Esophagus mucosa (tissue), 1 donor: ENCODE data around the gene SLC19A1. TPM values are rescaled to one million over a fixed set of nuclear protein-coding genes. Genes with fewer than 3 reads are reported as not detected.
"Not testable (repeated sequence)": the region's sequence is repeated elsewhere in the genome, so short reads cannot be mapped to it uniquely, and the experiment has no call there.

Experiments used
- ATAC-seq: fragments of 200-7000 bp; cut with Tn5 transposase; one replicate; pipeline ENCODE4 v1.9.1; 2020
- total RNA-seq: library from RNA; stranded (reverse); gene quantifications from one replicate; pipeline ENCODE4 v1.2.4, GENCODE V29; 2023
- donor health status: DM: yes; HTN: yes; CAD: no.

The SLC19A1 gene
- total RNA-seq, 1 donor from 2014 or later: 3.1 TPM

DNA sequence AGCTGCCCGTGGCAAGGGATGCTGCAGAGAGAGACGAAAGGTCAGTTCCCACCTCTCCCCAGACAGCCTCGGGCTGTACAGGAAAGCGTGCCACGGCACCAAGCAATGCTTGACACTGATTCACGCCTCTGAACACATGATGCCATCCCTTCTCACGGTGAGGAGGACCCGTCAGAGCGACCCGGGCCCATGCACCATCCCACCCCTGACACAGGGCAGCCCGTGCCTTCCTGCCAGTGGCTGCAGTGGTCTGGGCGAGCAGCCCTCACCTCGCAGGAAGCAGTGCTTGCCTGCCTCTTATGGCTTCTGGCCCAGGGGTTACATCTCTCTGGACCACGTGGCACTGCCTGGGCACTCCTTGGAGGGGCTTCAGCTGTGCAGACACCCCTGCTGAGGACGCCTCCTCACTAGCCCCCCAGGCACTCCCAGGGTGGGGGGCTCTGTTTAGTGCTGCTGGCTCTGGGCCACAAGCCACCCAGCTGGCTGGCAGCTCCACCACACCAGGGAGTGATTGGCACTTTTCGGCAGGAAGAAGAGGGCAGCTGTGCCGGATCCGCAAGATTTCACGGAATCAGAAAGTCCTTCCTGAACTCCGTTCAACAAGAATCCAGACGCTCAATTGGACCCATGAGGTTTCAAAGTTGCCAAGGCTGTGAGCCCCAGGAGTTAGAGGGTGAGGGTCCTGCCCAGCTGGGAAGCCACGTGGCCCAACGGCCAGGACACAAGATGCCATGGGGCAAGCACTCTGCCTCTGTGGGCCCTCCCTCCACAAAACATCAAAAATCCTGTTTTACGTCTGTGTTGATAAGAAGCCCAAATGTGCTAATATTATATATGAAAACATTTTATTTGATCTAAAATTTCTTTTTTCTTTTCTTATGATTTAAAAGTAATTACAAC is 34.8 kb upstream of the SLC19A1 start:
- ATAC-seq: no peak

DNA sequence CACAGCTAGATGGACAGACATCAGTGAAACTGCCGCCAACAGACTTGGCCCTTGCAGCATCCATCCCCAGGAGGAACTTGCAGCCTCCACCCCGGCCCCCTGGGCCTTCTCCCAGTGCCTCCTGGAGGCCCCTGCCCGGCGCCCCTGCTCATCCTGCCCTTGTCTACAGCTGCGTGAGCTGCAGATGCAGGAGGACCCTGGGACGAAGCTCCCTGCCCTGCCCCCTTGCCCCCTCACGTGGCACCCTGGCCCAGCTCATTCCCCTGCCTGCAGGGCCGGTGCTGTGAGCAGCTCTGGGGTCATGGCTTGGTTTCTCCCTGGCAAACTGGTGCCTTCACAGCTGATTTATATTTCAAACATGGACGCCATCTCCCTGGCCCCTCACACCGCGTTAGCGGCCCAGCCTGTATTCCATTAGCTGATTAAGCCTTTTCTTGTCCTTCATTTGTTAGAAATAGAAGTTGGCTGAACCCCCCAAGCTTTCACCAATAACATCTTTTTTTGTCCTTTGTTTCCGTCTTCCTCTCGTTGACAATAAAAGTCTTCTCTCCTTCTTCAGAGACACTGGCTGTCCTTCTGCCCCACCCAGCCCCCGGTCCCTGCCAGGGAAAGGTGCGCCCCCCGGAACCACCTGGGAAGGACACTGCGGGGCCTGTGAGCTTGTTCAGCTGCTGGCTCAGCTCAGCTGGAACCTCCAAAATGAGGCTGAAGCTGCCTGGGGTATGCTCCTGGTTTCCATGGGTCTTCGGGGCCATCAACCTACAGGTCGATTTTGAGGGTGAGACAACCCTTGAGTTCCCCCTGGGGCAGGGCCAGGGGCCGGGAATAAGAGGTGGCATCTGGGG is 34.0 kb upstream of the SLC19A1 start:
- ATAC-seq: no peak

DNA sequence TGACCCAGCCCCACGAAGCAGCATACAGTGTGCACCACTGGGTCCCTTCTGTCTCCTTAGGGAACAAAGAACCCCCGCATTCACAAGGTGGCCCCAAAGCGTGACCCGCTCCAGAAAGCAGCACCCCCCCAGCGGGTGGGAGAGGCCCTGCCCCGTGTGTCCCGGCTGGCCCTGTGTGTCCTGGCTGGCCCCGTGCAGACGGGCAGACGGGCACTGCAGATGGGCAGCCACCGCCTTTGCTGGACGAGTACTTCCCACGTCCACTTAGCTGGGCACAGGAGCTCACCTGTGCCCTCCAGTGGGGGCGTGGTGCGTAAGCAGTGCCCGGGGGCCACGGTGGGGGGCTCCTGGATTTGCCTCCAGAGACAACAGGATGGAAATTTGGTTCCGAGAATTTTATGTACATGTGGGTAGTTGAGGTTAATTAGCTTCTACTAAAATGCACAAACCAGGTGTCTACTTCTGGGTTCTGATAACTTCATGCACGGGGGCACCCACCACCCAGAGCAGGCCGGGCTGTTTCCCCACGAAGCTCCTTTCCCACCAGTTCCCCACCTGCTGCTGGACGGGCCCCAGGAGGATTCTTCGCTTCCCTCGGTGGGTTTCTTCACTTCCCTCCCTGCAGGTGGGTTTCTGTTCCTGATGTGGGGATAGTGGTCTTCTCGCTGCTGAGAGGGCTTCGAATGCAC is 33.2 kb upstream of the SLC19A1 start:
- no peak for ATAC-seq

DNA sequence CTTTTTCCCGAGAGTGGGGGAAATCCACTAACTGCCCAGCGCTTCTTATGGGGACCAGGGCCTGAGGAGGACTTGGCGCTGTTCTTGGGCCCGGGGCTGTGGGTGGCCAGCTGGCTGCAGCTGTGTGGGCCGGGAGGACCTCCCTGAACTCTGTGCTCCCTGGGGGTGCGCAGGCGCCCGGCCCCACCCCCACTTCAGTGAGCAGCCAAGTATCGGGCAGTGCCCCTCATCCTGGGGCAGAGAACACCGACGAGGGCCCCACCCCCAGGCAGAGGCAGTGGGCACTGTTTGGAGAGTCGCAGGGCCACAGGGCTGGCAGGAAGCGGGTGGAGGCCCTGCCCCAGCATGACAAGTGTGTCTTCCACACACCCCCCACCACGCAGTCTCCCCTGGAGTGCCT is 32.5 kb upstream of the SLC19A1 start:
- no peak for ATAC-seq

DNA sequence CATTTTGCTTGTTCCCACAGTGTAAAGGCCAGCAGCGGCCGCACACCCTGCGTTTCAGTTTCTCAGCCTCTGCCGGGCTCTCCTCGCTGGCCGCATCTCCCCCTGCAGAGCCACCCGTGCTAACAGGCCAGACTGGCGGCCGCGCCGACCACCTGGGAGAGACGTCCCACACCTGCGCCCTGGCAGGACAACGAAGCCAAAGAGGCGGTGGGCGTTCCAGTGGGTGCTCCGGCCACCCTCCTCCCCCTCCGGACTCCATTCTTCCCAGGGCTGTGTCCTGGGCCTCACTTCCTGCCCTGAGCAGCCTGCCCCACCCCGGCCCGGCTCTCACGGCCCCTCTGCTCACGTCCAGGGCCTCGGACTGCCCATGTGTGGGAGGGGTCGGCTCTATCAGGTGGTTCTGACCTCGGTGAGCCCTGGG is 31.9 kb upstream of the SLC19A1 start:
- ATAC-seq: no peak

DNA sequence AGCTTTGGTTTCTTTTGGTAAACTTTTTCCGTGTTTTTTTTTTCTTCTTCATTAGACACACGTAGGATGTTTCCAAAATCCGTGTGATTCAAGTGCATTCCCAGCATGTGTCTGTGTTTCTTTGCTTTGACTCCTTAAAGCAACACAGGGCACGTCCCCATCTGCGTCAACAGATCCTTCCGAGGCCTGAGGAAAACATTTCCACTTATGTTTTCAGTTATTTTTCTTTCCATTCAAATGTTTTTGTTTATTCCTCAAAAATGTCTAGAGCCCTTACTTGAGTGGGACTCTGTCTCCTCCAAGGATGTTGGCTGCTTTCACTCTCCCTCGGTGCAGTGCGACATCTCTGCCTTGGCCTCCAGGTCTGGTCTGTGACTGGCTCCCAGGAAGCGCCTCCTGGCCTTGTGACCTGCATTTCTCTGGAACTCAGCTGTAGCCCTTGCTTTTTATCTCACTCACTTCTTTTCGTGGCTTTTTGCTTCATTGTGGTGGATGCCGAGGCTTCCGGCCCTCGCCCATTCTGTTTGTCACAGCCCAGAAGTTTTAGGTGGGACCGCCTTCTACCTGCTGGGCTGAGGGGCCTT is 31.3 kb upstream of the SLC19A1 start:
- ATAC-seq: no peak

DNA sequence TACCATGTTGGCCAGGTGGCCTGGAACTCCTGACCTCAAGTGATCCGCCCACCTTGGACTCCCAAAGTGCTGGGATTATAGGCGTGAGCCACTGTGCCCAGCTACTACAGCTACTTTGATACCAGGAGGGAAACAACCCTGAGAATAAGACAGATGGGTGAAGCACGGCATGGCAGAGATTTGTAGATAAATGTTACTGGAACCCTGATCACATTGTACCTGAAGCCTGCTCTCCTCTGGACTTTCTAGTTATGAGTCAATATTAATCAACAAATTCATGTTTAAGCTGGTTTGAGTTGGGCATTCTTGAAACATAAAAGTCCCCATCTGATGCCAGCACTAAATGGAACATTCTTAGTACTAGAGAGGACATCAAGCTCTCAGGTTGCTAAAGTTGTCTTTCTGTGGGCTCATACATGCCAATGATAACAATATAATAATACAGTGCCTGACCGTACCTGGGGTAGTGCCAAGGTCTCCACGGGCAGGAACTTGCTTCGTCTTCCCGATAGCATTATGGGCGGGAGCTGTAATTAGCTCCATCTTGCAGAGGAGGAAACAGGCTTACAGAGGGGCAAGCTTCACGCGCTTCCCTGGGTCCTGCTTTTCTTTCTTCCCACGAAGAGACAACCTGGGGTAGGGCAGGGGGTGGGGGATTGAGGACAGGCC is 30.7 kb upstream of the SLC19A1 start:
- ATAC-seq: peak; percentile 32

DNA sequence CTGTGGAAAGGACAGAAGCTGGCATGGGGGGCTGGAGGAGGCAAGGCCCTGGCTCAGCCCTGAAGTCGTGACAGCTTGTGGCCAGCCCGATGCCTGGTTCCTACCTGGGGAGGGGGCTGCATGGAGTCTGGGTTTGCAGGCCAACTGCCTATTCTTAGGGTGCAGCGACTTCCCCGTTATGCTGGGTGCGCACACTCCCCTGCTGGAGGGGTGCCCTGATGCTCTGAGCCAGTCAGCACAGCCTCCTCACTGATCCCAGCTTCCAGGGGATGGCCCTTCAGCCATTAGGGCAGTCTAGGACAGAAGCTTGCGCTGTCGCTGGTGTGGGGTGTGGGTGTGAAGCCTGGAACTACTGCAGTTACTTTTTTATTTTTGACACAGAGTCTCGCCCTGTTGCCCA is 30.0 kb upstream of the SLC19A1 start:
- ATAC-seq: no peak

DNA sequence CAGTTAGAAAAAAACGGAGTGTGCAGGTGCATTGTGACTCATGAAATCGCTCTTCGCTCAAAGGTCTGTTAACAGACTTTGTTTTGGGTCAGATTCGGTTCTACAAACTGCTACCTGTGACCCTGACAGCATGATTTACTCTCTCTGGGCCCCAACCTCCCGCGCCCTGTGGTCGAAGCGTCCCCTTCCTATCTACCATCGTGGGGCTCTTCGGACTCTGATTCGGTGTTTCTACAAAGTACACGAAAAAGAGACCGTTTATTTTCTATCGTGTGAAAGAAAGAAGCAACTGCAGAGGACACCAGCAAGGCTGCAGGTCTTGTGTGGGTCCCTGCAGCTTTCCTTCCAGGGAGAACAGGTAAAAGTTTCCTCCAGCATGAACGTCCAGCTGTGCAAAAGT is 29.4 kb upstream of the SLC19A1 start:
- ATAC-seq: no peak

DNA sequence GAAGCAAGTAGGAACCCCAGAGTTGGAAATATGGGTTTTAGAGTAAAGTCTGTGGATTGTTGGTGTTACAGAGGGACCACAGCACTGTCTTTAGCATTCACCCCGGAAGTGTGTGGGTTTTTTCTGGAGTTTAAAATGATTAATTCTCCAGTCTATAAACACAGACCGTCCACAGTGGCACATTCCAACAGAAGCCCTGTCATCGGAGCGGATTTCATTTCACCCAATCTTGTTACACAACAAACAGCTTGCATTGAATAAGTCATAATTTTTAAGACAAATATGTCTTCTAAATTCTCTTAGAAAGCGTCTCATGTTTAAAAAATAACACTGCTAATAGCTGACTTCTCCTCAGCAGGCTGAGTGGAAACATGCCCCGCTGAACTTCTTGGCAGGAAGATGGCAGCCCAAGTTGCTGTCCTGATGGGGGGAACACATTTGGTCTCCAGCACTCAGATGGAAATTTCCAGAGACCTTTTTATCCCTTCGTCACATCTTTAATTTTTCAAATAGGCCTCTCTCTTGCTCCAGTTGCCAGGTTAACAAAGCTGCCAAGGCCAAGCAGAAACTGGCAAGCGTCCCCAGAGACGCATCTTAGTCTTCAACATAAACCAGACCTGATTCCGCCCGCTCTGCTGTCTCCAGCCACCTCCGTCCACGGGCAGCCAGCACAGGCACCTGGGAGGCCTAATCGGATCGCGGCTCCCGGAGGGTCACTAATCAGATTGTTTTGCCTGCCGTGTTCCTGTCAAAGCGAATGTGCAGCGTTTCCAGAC is 28.8 kb upstream of the SLC19A1 start:
- ATAC-seq: no peak

DNA sequence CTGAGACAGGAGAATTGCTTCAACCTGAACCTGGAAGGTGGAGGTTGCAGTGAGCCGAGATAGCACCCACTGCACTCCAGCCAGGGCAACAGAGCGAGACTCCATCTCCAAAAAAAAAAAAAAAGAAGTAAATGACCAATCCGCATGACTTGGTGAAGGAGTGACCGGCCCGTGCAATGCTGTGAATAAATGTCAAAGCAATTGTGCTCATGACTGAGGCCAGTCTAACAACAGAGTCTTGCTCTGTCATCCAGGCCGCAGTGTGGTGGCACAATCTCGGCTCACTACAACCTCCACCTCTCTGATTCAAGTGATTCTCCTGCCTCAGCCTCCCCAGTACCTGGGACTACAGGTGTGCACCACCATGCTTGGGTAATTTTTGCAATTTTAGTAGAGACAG is 27.8 kb upstream of the SLC19A1 start:
- no peak for ATAC-seq

DNA sequence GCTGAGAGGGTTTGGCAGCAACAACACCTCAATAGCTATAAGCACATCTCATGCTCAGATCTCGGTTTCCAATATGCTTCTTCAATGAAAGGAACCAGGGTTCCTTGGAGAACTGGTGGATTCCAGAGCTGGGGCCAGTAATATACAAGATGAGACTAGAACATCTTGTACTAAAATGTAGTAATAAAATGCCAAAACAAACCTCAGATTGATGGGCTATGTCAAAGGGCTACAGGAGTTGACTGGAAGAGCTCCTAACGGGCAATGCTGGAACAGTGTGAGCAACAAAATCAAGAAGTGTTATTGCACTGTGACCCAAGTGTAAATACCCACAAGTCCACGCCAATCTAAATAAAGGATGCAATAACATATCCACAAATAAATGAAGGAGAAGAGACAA is 26.1 kb upstream of the SLC19A1 start:
- no peak for ATAC-seq

DNA sequence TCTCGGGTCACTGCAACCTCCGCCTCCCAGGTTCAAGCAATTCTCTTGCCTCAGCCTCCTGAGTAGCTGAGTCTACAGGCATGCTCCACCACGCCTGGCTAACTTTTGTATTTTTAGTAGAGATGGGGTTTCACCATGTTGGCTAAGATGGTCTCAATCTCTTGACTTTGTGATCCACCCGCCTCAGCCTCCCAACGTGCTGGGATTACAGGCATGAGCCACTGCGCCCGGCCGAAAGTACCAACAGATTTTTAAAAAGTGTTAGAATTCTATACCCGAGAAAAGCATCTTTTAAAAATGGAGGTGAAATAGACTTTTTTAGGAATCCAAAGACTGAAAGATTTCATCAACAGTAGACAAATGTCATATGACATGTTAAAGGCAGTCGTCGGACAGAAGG is 21.9 kb upstream of the SLC19A1 start:
- not testable (repeated sequence) for ATAC-seq

DNA sequence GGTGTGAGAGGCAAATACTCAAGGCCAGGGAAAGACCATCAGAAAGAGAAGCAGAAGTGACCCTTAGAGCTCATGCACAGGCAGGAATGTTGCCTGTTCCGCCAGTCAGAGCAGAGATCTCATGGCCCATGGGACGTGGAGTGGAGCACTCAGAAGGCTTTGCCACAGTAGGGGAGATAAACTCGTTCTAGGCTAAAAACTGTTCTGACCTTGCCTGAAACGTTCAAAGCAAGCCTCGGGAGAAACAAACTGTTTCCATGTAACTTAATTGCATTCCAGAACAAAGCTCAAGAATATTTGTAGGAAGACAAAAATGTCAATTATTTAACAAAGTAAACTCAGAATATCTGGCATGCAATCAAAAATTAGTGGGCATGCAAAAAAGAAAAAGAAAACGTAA is 20.7 kb upstream of the SLC19A1 start:
- ATAC-seq: no peak

DNA sequence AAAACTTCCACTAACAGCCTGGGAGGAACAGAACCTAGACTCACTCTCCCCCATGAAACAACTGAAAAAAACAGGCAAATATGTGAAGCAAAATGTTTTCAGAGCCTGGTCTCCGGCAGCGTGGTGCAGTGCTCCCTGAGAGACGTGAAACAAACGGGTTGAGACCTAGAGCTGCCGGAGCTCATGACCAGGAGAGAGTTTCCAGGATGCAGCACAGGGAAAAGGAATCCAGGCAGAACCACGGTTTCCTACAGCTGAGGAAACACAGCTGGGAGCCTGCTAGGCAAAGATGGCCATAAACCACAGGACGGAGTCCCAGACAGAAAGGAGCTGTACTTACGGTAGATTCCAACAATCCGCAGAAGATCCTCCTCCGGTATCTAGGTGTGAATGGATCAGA is 20.2 kb upstream of the SLC19A1 start:
- no peak for ATAC-seq

DNA sequence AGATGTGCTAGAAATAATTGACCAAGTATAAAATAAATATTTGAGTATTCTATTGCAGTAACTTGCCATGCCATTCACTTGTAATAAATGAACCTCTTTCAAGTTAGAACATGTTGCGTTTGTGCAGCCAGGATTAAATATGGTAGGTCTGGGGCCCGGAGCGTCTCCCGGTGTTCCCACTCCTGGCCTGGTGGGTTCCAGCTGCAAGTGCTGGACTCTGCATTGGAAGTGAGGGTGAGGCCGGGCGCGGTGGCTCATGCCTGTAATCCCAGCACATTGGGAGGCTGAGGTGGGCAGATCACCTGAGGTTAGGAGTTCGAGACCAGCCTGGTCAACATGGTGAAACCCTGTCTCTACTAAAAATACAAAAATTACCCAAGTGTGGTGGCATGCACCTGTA is 19.0 kb upstream of the SLC19A1 start:
- ATAC-seq: not testable (repeated sequence)

DNA sequence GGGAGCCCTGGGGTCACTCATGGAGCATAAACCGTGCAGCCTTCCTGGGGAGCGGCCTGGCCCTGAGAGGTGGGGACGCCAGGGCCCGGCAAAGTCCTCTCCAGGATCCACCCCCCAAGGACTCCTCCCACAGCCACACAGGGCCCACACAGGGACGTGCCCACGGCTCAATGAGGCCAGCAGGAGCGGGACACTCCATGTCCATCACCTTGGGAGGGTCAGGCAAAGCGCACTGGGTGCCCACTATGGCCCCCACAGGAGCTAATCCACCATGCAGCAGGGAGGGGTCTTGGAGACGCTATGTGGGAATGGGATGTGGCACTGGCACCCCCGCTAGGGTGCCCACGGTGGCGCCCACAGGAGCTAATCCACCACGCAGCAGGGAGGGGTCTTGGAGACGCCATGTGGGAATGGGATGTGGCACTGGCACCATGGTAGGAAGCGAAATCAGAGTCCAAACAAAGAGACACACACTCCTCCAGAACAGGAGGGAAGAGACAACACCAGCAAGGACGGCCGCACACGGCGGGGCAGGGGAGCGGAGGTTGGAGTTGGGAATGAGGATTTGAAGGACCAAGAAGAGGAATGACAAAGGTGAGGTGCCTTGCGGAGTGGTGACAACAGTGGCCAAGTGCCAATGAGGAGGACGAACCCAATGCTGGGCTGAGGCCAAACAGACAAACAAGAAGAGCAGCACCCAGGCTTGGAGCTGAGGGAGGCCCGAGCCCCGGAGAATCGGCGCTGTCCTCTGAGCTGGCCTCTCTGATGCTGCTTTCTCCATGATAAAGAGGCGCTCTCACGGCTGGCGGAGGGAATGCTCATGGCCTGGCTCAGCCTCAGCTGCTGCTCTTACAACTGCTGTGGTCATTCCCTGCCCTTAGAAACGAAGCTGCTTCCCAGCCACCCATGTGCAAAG is 18.1 kb upstream of the SLC19A1 start:
- ATAC-seq: no peak

DNA sequence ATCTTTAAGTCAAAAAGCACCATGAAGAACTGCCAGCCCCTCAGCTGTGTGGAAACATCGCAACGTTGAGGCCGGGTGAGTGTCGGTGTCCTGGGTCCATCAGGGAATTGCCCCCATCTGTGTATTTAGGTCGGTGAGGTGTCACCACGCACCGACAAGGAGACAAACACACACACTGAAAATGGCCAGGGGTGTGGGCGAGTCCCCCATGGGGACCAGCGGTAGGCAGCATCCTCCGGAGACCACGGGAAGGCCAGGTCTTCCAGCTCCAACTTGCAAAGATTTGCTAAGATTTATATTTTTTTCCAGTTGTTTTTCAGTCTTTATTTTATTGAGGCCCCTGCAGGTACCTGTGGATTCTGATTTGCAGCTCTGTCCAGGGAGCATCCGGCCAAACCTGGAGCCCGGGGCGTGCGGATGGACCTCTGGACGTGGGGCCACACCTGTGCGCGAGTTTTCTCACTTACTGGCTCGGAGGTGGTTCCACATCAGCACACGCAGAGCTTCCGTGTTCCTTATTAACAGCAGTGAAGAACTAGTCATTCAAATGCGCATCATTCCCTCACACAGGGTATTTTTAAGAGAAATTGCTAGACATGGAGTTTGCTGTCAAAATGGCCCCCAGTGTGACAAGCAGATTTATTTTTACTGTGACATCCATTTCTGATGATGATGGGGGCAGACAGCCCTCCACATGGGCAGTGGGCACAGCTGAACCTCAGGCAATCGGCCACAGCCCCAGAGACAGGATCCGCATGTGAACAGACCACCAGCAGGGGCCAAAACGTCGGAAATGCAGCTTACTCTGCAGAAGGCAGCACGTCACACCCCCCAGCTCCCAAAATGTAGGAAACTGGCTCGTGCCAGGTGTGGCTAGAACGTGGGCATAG is 17.2 kb upstream of the SLC19A1 start:
- ATAC-seq: no peak

DNA sequence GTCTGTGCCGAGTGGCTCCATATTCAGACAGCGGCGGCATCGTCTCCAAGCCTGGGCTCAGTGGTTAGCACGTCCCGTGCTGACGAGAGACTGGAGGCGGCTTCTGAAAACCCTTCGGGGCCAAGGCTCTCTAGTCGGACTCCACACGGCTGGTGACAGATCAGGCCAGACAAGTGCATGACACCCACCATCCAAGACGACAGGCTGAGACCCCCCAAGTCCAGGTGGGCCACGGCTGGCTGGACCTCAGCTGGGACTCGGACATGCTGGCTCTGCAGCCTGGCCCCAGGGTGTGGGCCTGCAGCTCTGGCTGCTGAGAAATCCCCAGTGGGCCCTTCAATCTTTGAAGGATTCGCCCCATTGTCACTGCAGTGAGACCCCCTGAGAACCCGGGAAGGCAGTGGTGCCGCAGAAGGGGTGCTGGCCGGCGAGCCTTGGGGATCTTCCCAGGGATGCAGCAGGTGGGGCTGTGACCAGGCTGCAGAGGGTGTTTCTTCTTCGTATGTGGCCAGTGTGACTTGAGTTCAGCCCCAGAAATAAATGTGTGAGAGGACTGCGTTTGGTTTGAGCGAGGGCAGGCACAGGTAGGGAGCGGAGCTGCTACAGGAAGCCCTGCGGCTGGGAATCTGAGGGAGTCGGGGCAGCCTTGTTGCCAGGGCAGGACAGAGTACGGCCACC is 15.9 kb upstream of the SLC19A1 start:
- no peak for ATAC-seq
